ENCODE results near the gene XPR1. TPM values are rescaled to one million over a fixed set of nuclear protein-coding genes. Genes with fewer than 3 reads are reported as not detected.

XPR1 gene
- total and polyA plus RNA-seq, 2 experiments from 2014 or later = 4.9 to 15.6 TPM

GRCh38 chr1:180916771-180917170 lies 284.9 kb downstream of the XPR1 start:
- H3K9me2 ChIP-seq (ENCODE audit: insufficient read depth) = no peaks in the 10 kb centered on the region
- DNase-seq = no peak
- 0 out of 2 replicates have a peak, but pooled peaks cover 4% of the 10 kb centered on the region for H3F3A ChIP-seq (ENCODE audit: insufficient read depth)
- no peak for TF ChIP-seq EZH2phosphoT487 (IDR thresholded peaks at IDR 0.05; ENCODE audit: insufficient read depth, low read depth)
- no peak for TF ChIP-seq EZH2 (IDR thresholded peaks at IDR 0.05; ENCODE audit: insufficient read depth, poor library complexity, severe bottlenecking)
- peaks cover 8% of the 10 kb centered on the region; the same call in 1 of the 2 replicates for H3K79me2 ChIP-seq (ENCODE audit: insufficient read depth)
- no peak overlapping the region for H2AFZ ChIP-seq
- WGBS, 2 experiments (ENCODE audit: low coverage in 1 of 2, low lambda C conversion rate in 2 of 2, missing lambda C conversion rate in 2 of 2) = 83 to 84% methylated on average over 9 to 10 of the region's 10 CpGs
- H3K4me1 ChIP-seq (ENCODE audit: insufficient read depth) = 0 out of 2 replicates have a peak, but pooled peaks cover under 1% of the 10 kb centered on the region
- no peak overlapping the region for H3K9ac ChIP-seq
- H3K4me3 ChIP-seq = no peak overlapping the region
- no peaks in the 10 kb centered on the region for H3K36me3 ChIP-seq (ENCODE audit: low read depth)
- H4K20me1 ChIP-seq (ENCODE audit: insufficient read depth) = no peaks in the 10 kb centered on the region
- no peaks in the 10 kb centered on the region for H3K9me3 ChIP-seq (ENCODE audit: low read depth)
- no peaks in the 10 kb centered on the region for H3K27me3 ChIP-seq (replicated peaks; ENCODE audit: insufficient read depth)
- in situ Hi-C loops (cut with MboI) = no loop called here
- no peak overlapping the region for H3K27ac ChIP-seq
- no peak overlapping the region for H3K4me2 ChIP-seq (ENCODE audit: unreplicated experiment)

- no peak overlapping the region for H3K4me3 ChIP-seq
- WGBS, 2 experiments (ENCODE audit: low coverage in 1 of 2, low lambda C conversion rate in 2 of 2, missing lambda C conversion rate in 2 of 2) = 60 to 69% methylated on average over 11 to 12 of the region's 12 CpGs
- H4K20me1 ChIP-seq (ENCODE audit: insufficient read depth) = no peaks in the 10 kb centered on the region
- H3K36me3 ChIP-seq (ENCODE audit: low read depth) = no peaks in the 10 kb centered on the region
- H3K9ac ChIP-seq = no peak overlapping the region
- TF ChIP-seq EZH2 (IDR thresholded peaks at IDR 0.05; ENCODE audit: insufficient read depth, poor library complexity, severe bottlenecking) = no peak
- no peak for TF ChIP-seq EZH2phosphoT487 (IDR thresholded peaks at IDR 0.05; ENCODE audit: insufficient read depth, low read depth)
- no peaks in the 10 kb centered on the region for H3K9me2 ChIP-seq (ENCODE audit: insufficient read depth)
- H3F3A ChIP-seq (ENCODE audit: insufficient read depth) = 0 out of 2 replicates have a peak, but pooled peaks cover 4% of the 10 kb centered on the region
- no peak overlapping the region for H2AFZ ChIP-seq
- in situ Hi-C loops (cut with MboI) = no loop called here
- peaks cover 8% of the 10 kb centered on the region; the same call in 1 of the 2 replicates for H3K79me2 ChIP-seq (ENCODE audit: insufficient read depth)
- no peaks in the 10 kb centered on the region for H3K27me3 ChIP-seq (replicated peaks; ENCODE audit: insufficient read depth)
- no peaks in the 10 kb centered on the region for H3K9me3 ChIP-seq (ENCODE audit: low read depth)
- no peak overlapping the region for H3K4me2 ChIP-seq (ENCODE audit: unreplicated experiment)
- no peaks in the 10 kb centered on the region for H3K4me1 ChIP-seq (ENCODE audit: insufficient read depth)
- DNase-seq = peak; percentile 61
- H3K27ac ChIP-seq = no peak overlapping the region
Observed at GRCh38 chr1:180917306-180918065, 285.7 kb downstream of the XPR1 start.

- Histone ChIP-seq H3K27me3 (replicated peaks; ENCODE audit: insufficient read depth) (no peaks in the 10 kb centered on the region), H2AFZ (no peak overlapping the region), H3K4me3 (no peak overlapping the region), H3K27ac (no peak overlapping the region), H3K9me3 (ENCODE audit: low read depth) (no peaks in the 10 kb centered on the region), H3K9ac (no peak overlapping the region), H3K36me3 (ENCODE audit: low read depth) (no peaks in the 10 kb centered on the region), H3K4me1 (ENCODE audit: insufficient read depth) (no peaks in the 10 kb centered on the region), H4K20me1 (ENCODE audit: insufficient read depth) (no peaks in the 10 kb centered on the region), H3F3A (ENCODE audit: insufficient read depth) (0 out of 2 replicates have a peak, but pooled peaks cover 4% of the 10 kb centered on the region), H3K9me2 (ENCODE audit: insufficient read depth) (no peaks in the 10 kb centered on the region), H3K79me2 (ENCODE audit: insufficient read depth) (peaks cover 8% of the 10 kb centered on the region; the same call in 1 of the 2 replicates), H3K4me2 (ENCODE audit: unreplicated experiment) (no peak overlapping the region)
- WGBS, 2 experiments (ENCODE audit: low coverage in 1 of 2, low lambda C conversion rate in 2 of 2, missing lambda C conversion rate in 2 of 2) = 86 to 93% methylated on average over 10 of the region's 10 CpGs
- TF ChIP-seq EZH2 (IDR thresholded peaks at IDR 0.05; ENCODE audit: insufficient read depth, poor library complexity, severe bottlenecking) (no peak), EZH2phosphoT487 (IDR thresholded peaks at IDR 0.05; ENCODE audit: insufficient read depth, low read depth) (no peak)
- DNase-seq = no peak
- in situ Hi-C loops (cut with MboI) = no loop called here
Observed at GRCh38 chr1:180918519-180918918, 286.7 kb downstream of the XPR1 start.

DNA sequence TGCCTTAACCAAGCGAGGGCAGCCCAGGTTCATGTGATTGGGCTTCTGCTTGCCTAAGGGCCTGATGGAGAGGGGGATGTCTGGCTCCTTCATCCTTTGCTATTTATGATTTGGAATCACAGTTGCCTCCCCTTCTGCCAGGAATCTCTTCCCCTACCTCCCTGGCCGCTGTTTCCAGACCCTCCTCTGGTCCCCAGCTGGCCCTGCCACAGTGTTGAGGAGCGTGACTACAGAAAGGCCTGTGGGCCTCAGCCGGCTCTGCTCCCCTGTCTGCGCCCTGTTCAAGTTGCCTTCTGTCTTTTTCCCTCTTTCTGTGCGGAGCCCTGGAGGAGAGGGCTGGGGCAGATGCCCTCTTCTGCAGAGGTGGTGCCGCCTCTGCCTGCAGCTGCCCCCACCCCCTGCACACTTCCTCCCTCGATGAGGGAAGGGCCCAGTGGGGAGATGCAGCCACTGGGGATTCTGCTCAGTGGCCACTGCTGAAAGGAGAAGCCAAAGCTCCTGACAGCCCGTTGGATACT lies 287.4 kb downstream of the XPR1 start:
- in situ Hi-C loops (cut with MboI) = no loop called here
- Histone ChIP-seq H3K9me2 (ENCODE audit: insufficient read depth) (no peaks in the 10 kb centered on the region), H3F3A (ENCODE audit: insufficient read depth) (no peaks in the 10 kb centered on the region), H3K9me3 (ENCODE audit: low read depth) (no peaks in the 10 kb centered on the region), H3K4me2 (ENCODE audit: unreplicated experiment) (no peak overlapping the region), H3K79me2 (ENCODE audit: insufficient read depth) (peaks cover 4% of the 10 kb centered on the region; the same call in 1 of the 2 replicates), H3K27me3 (replicated peaks; ENCODE audit: insufficient read depth) (no peaks in the 10 kb centered on the region), H3K4me1 (ENCODE audit: insufficient read depth) (no peaks in the 10 kb centered on the region), H3K4me3 (no peak overlapping the region), H3K27ac (no peak overlapping the region), H3K36me3 (ENCODE audit: low read depth) (no peaks in the 10 kb centered on the region), H2AFZ (no peak overlapping the region), H4K20me1 (ENCODE audit: insufficient read depth) (no peaks in the 10 kb centered on the region), H3K9ac (no peak overlapping the region)
- 85 to 89% methylated on average over 9 of the region's 9 CpGs for WGBS, 2 experiments (ENCODE audit: low coverage in 1 of 2, low lambda C conversion rate in 2 of 2, missing lambda C conversion rate in 2 of 2)
- TF ChIP-seq EZH2 (IDR thresholded peaks at IDR 0.05; ENCODE audit: insufficient read depth, poor library complexity, severe bottlenecking) (no peak), EZH2phosphoT487 (IDR thresholded peaks at IDR 0.05; ENCODE audit: insufficient read depth, low read depth) (no peak)
- no peak for DNase-seq

All from GM23248 (cell line).